Lower leg skin (tissue), 4 donors: ENCODE data around the gene RBM33. TPM values are rescaled to one million over a fixed set of nuclear protein-coding genes. Genes with fewer than 3 reads are reported as not detected.

ENCODE experiments used
- DNase-seq, 2 donors: peaks; one replicate each; pipeline ENCODE4 v3.0.0-alpha.2; 2019; ENCODE audit warnings: low spot score in 2 of 2
- H3K4me3 ChIP-seq: fragments of 200-600 bp; sonication (generic); 2 replicates; pipeline ENCODE4 v1.5.1; 2017; ENCODE audit warnings: mild to moderate bottlenecking, low read depth; ENCODE audit not compliant: poor library complexity, severe bottlenecking
- POLR2A ChIP-seq, 2 donors: fragments of 450-650 bp; IDR thresholded peaks; one replicate each; pipeline ENCODE4 v1.6.1; 2016 to 2017; ENCODE audit warnings: antibody characterized with exemption in 2 of 2, mild to moderate bottlenecking in 1 of 2, moderate library complexity in 1 of 2
- WGBS, 2 donors: methylation state at CpG; one replicate each; pipeline ENCODE4 v1.1.5; 2018; 5-methylcytosine and 5-hydroxymethylcytosine counted together
- intact Hi-C: fragments of 100-400 bp; cut with DNase I; formaldehyde crosslinking; loops from one replicate; pipeline ENCODE4 v1.15.0; 2023; ENCODE audit warnings: low total_unique reads
- total RNA-seq, 4 donors: library from RNA; depleted of rRNA; stranded (reverse); fragments of >200 nt; gene quantifications; one replicate each; pipeline ENCODE4 v1.1.0, GENCODE V29; 2016
- TF ChIP-seq, protein P1 (sequence below), 3 donors: fragments of 450-650 bp; IDR thresholded peaks; one replicate each; pipeline ENCODE4 v1.5.1; 2016; ENCODE audit warnings: antibody characterized with exemption in 3 of 3, mild to moderate bottlenecking in 3 of 3, moderate library complexity in 2 of 3

RBM33 gene
- total RNA-seq, 4 donors from 2014 or later, result 35.8 to 83.9 (median 56.7) TPM

- no peak for DNase-seq
- no peak for TF ChIP-seq POLR2A (IDR thresholded peaks at IDR 0.05)
- TF ChIP-seq, protein P1, sequence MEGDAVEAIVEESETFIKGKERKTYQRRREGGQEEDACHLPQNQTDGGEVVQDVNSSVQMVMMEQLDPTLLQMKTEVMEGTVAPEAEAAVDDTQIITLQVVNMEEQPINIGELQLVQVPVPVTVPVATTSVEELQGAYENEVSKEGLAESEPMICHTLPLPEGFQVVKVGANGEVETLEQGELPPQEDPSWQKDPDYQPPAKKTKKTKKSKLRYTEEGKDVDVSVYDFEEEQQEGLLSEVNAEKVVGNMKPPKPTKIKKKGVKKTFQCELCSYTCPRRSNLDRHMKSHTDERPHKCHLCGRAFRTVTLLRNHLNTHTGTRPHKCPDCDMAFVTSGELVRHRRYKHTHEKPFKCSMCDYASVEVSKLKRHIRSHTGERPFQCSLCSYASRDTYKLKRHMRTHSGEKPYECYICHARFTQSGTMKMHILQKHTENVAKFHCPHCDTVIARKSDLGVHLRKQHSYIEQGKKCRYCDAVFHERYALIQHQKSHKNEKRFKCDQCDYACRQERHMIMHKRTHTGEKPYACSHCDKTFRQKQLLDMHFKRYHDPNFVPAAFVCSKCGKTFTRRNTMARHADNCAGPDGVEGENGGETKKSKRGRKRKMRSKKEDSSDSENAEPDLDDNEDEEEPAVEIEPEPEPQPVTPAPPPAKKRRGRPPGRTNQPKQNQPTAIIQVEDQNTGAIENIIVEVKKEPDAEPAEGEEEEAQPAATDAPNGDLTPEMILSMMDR (IDR thresholded peaks at IDR 0.05), result no peak
- 85 to 90% methylated on average over 4 of the region's 4 CpGs for WGBS, 2 donors
- no peak overlapping the region for H3K4me3 ChIP-seq
- intact Hi-C loops, result no loop called here
Observed at GRCh38 chr7:155737590-155737989, 93.1 kb downstream of the RBM33 start.

GRCh38 chr7:155738104-155738503, 93.6 kb downstream of the RBM33 start:
- WGBS, 2 donors, result 70 to 73% methylated on average over 10 of the region's 10 CpGs
- intact Hi-C loops, result no loop called here
- DNase-seq, result no peak
- no peak overlapping the region for H3K4me3 ChIP-seq
- no peak for TF ChIP-seq POLR2A (IDR thresholded peaks at IDR 0.05)
- TF ChIP-seq, protein P1 (IDR thresholded peaks at IDR 0.05), result no peak

- 70 to 72% methylated on average over 13 of the region's 13 CpGs for WGBS, 2 donors
- peak; percentile 62 to 89 for DNase-seq
- intact Hi-C loops, result no loop called here
Observed at GRCh38 chr7:155738652-155739537, 94.4 kb downstream of the RBM33 start.

GRCh38 chr7:155739538-155740143, 95.2 kb downstream of the RBM33 start:
- WGBS, 2 donors, result 89 to 97% methylated on average over 16 to 19 of the region's 19 CpGs
- intact Hi-C loops, result no loop called here

More at GRCh38 chr7:155738652-155739537, 94.4 kb downstream of the RBM33 start:
- no peak overlapping the region for H3K4me3 ChIP-seq
- no peak for TF ChIP-seq POLR2A (IDR thresholded peaks at IDR 0.05)
- TF ChIP-seq, protein P1 (IDR thresholded peaks at IDR 0.05), result no peak

DNA sequence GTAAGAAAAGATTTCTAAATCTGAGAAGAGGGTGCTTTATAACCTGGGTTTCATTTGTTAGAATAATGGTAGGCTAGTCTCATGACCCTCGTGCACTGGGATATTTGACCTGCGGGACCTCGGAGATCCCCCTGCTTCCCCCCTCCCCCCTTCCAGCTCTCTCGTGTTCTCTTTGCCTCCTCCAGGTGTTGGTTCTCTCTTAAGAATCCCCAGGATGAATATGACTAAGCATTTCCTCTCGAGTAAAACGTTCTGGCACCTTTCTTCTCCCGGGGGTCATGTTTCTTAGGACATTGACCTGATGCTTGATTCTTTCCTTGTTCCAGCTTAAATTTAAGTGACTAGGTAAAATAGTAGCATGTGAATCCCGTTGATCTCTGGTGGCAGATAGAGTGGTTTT, 96.6 kb downstream of the RBM33 start:
- TF ChIP-seq, protein P1 (IDR thresholded peaks at IDR 0.05), result no peak
- no peak for TF ChIP-seq POLR2A (IDR thresholded peaks at IDR 0.05)
- WGBS, 2 donors, result 71 to 80% methylated on average over 8 of the region's 8 CpGs
- no peak for DNase-seq
- intact Hi-C loops, result no loop called here
- H3K4me3 ChIP-seq, result no peak overlapping the region

More at GRCh38 chr7:155739538-155740143, 95.2 kb downstream of the RBM33 start:
- no peak for DNase-seq
- no peak overlapping the region for H3K4me3 ChIP-seq
- TF ChIP-seq, protein P1 (IDR thresholded peaks at IDR 0.05), result no peak
- no peak for TF ChIP-seq POLR2A (IDR thresholded peaks at IDR 0.05)
